Activated T-cell treated with anti-CD3 and anti-CD28 coated beads for 1 hour (primary cell): ENCODE results near the gene SPHK1.

ENCODE experiments used
- DNase-seq: peaks from one replicate; pipeline ENCODE4 v3.0.0-alpha.2; 2020; ENCODE audit warnings: low read depth

The SPHK1 gene

GRCh38 chr17:76384987-76385891 lies 830 bp downstream of the SPHK1 start:
- DNase-seq, result peak; percentile 31

- DNase-seq, result peak; percentile 78
These were observed 1.7 kb downstream of the SPHK1 start for GRCh38 chr17:76385892-76386786.

- DNase-seq, result no peak
These were observed 2.8 kb downstream of the SPHK1 start for GRCh38 chr17:76386966-76387765.

- DNase-seq, result no peak
These were observed 4.8 kb downstream of the SPHK1 start for GRCh38 chr17:76388966-76389888.

GRCh38 chr17:76390003-76390421 lies 5.6 kb downstream of the SPHK1 start:
- DNase-seq, result no peak

DNA sequence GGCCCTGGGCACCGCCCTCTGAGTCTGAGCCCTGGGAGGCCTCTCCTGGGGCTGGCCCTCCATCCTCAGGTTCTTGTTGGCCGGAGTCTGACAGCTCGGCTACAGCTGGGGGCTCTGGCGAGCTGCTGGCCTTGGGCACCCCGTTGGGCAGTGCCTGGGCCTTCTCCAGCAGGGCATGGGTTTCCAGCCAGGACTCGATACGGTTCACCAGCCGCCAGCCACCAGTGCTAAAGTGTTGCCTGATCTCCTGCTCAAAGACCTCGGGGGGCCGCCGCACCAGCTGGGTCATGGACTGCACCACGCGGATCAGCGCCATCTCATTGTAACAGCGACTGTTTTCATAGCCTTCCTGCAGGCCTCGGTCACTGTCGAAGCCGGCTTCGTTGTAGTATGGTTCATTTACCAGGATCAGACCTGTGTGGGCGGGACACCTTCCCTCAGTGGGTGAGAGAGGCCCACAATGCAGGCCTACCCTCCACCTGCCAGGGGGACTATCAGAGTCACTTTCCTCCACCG lies 6.8 kb downstream of the SPHK1 start:
- DNase-seq, result no peak

GRCh38 chr17:76394166-76394565 lies 9.8 kb downstream of the SPHK1 start:
- DNase-seq, result no peak

DNA sequence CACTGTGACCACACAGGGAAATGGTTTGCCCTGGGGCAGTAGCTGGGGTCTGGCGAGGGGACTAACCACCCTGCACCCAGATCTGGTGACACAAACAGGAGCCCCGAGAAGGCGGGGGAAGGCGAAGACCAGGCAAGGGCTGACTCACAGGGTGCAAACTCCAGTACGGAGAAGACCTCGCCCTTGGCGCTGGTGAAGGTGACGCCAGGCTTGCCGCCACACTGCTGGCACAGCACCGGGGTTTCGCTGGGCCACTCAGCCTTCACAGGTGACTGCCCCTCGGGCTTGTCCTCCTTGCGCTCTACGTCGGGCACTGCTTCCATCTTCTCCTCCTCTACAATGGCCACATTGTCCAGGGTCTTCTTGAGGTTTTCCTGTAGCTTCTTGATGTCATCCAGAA lies 11.6 kb downstream of the SPHK1 start:
- no peak for DNase-seq

DNA sequence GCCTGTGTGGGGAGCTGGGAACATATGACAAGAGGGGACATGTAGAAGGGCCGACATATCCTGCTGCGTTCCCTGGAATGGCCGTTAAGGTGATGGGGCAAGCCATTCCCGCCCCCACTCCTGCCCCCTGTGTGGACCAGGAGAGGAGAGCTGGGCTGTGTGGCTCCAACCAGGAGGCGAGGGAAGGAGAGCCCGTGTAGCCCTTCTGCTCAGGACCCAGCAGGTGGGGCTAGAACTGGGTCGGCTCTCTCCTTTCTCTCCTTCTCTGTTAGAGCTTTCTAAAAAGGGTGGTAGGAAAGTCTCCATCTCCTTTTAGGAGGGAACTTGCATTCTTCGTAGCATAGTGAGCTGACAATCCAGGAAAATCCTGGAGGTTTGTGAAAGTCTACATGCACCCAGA lies 12.8 kb downstream of the SPHK1 start:
- DNase-seq, result no peak

DNA sequence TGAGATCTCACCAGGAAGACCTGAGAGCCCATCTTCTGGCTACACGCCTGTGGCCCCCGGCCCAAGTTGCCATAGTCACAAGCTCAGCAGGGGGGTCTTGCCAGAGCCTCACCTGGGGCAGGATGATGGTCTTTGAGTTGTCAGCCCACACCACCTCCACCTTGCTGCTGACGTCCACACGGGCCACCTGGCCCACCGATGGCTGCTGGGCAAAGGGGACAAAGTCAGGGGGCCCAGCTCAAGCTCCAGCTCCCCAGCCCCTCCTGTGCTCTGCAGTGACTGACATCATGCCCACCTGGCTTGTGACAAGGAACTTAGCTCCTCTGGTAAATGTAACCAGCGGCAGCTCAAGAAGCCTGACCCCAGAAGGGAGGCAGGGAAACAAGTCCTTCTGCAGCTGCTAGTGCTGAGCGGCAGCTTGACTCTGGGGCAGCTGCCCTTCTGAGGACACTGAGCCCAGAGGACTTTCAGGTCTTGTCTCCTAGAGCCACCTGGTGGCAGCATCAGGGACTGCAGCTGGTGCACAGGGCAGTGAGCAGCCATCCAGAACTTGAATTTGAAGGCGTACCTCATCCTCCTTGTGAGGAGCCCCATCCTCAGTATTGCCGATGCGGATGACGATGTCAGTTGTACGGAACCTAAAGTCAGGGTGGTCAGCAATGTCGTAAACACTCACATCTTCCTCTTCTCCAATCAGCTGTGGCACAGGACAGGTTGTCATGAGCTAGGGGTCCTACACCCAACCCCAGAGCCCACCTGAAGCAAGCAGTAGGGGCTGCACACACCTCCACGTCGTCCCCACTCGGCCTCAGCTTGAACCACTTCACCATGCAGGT lies 13.5 kb downstream of the SPHK1 start:
- DNase-seq, result peak; percentile 84

DNA sequence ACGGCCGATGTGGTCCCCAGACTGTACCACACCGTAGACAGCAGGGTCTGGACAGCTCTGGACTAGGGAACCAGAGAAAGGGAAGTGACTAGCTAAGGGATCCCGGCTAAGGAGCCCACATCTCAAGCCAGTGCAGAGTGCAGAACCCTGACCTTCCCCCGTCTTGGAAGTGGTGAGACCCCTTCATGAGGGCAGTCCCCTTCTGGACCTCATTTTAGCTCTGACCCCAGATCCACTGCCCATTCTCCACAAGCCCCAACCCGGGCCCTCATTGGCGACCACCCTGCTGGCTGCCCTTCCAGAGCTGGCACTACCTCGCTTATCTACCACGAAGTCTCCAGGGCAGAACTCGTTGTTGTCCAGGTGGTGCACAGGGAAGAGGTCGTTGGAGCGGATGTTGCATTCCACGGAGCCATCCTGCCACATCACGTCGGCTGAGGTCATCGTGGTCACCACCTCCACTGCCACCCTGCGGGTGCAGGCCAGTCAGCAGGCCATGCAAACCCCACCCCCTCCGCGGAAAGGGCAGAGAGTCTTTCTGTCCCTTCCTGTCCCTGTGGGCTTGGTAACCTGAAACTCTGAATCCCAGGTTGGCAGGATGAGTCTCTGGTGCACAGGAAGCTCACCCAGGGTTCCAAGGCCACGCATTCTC lies 14.2 kb downstream of the SPHK1 start:
- DNase-seq, result no peak

DNA sequence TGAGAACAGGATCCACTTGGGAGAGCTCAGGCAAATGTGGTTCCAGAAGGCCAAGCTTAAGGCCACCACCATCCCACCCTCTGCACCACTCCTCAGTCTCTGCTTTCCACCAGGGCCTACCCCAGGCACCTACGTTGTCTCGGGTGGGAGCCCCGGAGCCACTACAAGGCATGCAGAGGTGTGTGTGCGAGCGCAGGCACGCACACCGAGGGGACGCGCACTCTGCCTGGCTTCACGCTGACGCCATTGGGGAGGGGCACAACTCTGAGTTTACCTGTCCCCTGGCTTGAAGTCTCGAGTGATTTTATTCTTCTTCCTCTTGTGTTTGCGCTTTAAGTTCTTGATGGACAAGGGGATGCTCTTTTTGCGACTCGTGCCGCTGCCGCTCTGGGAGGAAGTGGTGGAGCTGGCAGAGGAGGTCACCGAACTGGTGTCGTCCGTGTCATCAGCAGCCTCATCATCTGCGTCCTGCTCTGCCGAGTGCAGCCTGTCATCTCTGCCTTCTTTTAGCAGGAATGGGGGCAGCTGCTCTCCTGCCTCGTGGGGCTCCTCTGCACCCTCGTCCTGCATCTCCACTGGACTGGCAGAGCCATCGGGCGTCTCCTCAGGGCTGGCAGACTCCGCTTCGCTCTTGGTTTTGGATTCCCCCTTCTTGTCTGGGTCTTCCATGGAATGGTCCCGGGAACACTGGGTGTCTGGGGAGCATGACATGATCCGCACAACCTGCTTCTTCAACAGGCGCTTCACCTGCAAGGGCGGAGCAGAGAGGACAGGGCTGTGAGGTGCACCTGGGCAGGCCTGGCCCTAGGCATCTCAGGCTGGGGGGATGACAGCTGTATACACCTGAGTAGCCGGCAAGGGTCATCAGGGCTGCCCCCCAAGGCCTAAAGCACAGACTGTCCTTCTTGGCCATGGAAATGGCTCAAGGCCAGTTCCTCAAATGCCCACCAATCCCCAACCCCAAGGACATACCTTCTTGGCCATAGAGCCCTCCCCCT lies 15.1 kb downstream of the SPHK1 start:
- no peak for DNase-seq

- no peak for DNase-seq
These were observed 18.3 kb downstream of the SPHK1 start for GRCh38 chr17:76402711-76403110.

DNA sequence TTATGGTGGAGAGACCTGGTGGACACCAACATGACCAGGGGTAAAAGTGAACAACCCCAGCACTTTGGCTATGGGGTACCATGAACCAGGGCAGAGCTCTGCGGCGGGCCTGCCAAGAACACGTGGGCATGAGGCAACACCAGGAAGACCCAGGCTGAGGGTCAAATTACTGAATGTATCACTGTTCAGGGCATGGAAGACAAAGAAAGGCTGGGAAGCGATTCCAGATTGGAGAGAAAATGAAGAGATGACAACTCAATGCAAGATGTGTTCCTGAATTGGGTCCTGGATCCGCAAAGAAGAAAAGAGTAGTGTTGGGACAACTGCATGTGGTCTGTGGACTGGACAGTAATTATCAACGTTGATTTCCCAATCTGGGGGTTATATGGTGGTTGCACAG lies 19.8 kb downstream of the SPHK1 start:
- no peak for DNase-seq

DNA sequence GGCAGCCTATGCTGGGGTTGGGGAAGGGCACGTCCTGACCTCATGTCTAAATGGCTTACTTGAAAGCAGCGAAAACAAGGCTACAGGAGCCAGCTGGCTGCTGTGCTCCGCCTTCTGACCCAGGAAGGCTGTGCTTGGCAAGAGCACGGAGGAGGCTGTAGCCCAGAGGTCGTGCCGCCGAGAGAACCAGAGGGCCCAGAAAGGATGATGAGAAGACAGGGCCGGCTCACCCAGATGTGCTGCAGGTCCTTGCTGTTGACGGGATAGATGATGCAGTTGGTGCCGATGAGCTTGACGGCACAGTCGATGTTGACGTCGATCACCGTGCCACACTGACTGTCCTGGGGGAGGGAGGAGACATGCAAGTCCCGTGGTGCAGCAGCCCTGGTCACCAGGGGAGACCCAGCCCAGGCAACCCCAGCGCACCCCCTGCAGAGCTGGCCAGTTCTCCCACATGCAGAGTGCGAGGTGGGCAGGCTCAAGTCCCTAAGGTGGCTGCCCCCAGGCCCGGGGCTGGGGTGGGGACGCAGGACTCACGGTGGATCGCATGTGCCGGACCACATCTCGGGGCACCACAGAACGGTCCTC lies 20.7 kb downstream of the SPHK1 start:
- DNase-seq, result no peak

GRCh38 chr17:76405607-76405966 lies 21.2 kb downstream of the SPHK1 start:
- DNase-seq, result no peak

DNA sequence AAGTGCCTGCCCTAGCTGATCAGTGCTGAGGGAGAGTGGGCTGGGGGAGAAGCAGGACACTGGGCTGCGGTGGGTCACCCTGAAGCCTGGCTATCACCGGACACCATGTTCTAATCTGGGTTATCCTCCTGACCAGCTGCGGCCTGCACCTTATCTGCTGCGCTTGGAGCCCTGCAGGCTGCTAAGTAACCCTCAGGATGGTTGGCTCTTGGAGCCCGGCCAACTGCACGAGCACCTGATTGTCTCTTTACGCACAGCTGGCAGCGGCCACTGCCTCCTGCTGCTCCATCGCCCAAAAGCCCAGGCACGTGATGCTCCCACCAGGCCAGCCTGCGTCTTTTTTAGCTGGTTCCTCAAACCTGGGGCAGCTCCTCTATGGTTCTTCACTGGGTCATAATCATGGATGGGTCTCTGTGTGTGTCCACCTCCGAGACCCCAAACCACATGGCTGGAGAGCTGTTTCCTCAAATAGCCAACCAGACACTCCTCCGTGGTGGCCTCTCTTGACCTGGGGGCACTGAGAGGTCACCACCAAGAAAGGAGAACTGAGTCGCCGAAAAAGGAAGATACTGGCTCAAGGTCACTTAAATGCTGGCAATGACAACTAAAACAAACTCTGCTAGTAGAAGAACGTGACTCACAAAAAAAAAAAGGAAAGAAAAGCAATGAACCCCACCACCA lies 21.7 kb downstream of the SPHK1 start:
- no peak for DNase-seq
